ENCODE measurements around the gene PRRC2A. TPM values are rescaled to one million over a fixed set of nuclear protein-coding genes. Genes with fewer than 3 reads are reported as not detected.

PRRC2A gene
- total RNA-seq, 2 experiments from 2014 or later: 265 to 286 TPM

DNA sequence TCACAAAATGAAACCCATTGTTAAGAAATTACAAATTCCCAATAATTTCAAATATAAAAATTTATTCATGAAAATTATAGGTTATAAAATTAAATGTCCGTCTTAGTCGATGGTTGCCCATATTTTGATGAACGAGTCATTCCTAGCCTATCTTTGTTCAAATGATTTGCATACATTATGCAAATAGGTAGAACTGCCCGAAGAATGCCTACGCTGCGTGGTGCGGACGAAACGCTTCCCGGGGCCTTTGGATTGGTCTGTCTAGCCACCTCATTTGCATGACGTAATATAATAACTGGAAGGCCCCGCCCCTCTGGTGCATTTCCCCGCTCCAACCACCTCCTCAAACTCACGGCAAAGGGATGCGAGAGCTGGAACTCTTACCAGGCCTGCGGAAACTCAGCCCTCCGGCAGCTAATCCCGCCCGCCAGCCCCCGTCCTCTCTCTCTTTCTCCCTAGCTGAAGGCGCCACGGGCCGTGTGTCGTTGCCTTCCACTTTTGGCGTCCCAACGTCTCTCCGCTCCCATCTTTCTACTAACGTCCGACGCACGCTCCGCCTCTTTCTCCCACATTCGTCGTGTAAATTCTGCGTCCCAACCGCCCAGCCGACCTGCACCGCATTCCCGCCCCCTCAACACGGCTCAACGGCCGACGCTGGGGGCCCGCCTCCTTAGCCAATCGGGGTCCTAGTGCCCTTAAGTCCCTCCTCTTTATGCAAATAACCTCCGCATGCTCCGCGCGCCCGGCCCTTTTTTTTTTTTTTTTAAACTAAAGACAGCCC lies 520 bp upstream of the PRRC2A start:
- ATAC-seq (peak; percentile 88), DNase-seq (peak; percentile 99)
- peak overlapping the region; percentile 99 for H3K4me3 Mint-ChIP-seq
- H3K4me1 Mint-ChIP-seq: peaks cover 52% of the 10 kb centered on the region
- CTCF ChIA-PET: interaction anchor here (0.7 to 1.3 kb wide), 5 partner anchors 22 to 118 kb away, joined by 3 to 7 read pairs (median 3); partner anchors contain the start of gene TNF
- H3K36me3 Mint-ChIP-seq: peaks cover 44% of the 10 kb centered on the region
- no peaks in the 10 kb centered on the region for H3K27me3 Mint-ChIP-seq
- H3K9me3 Mint-ChIP-seq (ENCODE audit: low read depth): no peaks in the 10 kb centered on the region
- peak overlapping the region; percentile 94 for H3K27ac Mint-ChIP-seq

DNA sequence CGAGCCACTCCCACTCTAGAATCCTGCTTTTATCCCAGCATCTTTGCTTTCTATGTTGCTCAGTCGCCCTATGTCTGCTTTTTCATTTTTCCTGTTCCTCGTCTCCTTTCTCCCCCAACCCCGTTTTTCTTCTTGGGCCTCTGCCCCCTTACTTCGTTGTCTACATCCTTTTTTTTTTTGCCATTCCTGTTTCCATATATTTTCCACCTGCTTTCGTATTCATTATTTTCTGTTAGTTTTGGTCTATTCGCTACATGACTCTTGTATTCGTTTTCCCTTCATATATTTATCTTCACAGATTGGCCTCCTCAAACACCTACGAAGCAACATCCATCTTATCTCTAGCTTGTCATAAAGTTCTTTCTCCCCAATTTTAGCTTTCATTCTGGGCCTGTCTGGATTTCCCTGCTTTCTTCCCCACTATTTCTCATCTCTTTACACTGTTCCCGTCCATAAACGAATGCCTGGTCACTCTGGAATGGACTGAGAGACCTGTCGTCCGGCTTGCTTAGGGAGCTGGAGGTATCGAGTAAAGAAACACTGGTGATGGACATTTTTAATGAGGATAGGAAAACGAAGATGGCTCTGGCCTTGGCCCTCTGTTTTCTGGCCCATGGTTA lies 915 bp downstream of the PRRC2A start:
- Mint-ChIP-seq H3K4me1 (peaks cover 40% of the 10 kb centered on the region), H3K27ac (peak overlapping the region; percentile 96), H3K4me3 (peak overlapping the region; percentile 99), H3K27me3 (no peaks in the 10 kb centered on the region), H3K9me3 (ENCODE audit: low read depth) (no peaks in the 10 kb centered on the region), H3K36me3 (peaks cover 56% of the 10 kb centered on the region)
- DNase-seq (no peak), ATAC-seq (no peak)
- CTCF ChIA-PET: interaction anchor here (0.6 to 1.9 kb wide), 7 partner anchors 23 to 128 kb away, joined by 3 to 8 read pairs (median 3); no protein-coding TSS in a partner anchor

DNA sequence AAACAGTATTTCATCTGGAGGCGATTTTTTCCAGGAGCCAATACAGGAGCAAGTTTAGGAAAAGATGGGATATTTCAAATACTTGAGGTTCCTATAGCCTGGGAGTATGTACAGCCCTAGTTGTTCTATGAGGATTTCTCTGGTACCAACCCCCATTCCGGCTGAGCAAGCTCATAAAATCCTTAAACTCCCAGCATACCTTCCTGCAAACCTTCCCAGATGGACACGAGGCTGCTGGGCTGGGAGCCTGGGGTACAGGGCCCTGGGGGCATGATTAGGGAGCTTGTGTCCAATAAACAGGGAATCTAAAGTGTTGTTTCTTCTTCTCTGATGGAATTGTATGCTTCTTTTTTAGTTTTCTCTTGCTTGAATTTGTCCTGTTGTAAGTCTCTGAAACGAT lies 1.5 kb downstream of the PRRC2A start:
- CTCF ChIA-PET: interaction anchor here (1.0 to 1.9 kb wide), 9 partner anchors 24 to 208 kb away, joined by 3 to 8 read pairs (median 3); partner anchors contain the start of gene LST1
- H3K27ac Mint-ChIP-seq: peak overlapping the region; percentile 96
- DNase-seq: no peak
- no peak for ATAC-seq
- H3K36me3 Mint-ChIP-seq: peaks cover 58% of the 10 kb centered on the region
- no peaks in the 10 kb centered on the region for H3K9me3 Mint-ChIP-seq (ENCODE audit: low read depth)
- peak overlapping the region; percentile 99 for H3K4me3 Mint-ChIP-seq
- no peaks in the 10 kb centered on the region for H3K27me3 Mint-ChIP-seq
- H3K4me1 Mint-ChIP-seq: peaks cover 37% of the 10 kb centered on the region

DNA sequence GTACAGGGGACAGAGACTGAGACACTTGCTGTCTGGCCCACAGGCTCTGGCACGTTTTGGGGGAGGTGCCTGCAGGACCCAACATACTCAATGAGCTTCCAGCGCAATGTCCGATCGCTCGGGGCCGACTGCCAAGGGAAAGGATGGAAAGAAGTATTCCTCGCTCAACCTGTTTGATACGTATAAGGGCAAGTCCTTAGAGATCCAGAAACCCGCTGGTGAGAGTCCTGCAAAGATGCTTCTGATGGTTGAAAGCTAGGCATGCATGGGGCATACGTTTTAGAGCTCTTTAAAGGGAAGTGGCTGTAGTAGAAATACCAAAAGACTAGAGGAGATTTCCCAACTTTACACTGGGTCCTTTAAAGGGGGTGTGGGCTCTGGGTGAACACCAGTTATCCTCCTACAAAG lies 2.2 kb downstream of the PRRC2A start:
- no peak for DNase-seq

DNA sequence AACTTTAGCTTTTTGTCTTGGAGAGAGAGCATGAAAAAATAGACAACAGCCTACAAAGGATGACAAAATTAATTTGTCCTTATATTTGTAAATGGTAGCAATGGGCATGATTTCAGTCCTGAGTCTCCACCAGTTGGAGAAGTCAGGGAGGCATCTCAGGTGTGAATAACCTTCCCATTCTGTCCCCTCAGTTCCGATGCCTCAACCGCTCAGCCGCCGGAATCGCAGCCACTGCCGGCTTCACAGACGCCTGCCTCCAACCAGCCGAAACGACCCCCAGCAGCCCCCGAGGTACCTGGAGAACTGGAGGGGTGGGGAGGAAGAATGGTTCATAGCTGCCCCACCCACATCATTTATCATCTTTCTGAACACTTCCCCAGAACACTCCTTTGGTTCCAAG lies 3.6 kb downstream of the PRRC2A start:
- Mint-ChIP-seq H3K4me3 (no peak overlapping the region), H3K36me3 (peaks cover 71% of the 10 kb centered on the region), H3K27ac (no peak overlapping the region), H3K4me1 (peaks cover 32% of the 10 kb centered on the region), H3K9me3 (ENCODE audit: low read depth) (no peaks in the 10 kb centered on the region), H3K27me3 (no peaks in the 10 kb centered on the region)
- CTCF ChIA-PET: no interaction called here
- ATAC-seq (no peak), DNase-seq (no peak)

More for the DNA sequence above, 2.2 kb downstream of the PRRC2A start:
- Mint-ChIP-seq H3K36me3 (peaks cover 64% of the 10 kb centered on the region), H3K27ac (peak overlapping the region; percentile 96), H3K4me3 (peak overlapping the region; percentile 99), H3K4me1 (peaks cover 36% of the 10 kb centered on the region), H3K9me3 (ENCODE audit: low read depth) (no peaks in the 10 kb centered on the region), H3K27me3 (no peaks in the 10 kb centered on the region)
- CTCF ChIA-PET: interaction anchor here (0.9 to 1.9 kb wide), 11 partner anchors 24 to 207 kb away, joined by 3 to 8 read pairs (median 3); partner anchors contain the start of genes GPANK1 and LST1
- ATAC-seq: no peak

DNA sequence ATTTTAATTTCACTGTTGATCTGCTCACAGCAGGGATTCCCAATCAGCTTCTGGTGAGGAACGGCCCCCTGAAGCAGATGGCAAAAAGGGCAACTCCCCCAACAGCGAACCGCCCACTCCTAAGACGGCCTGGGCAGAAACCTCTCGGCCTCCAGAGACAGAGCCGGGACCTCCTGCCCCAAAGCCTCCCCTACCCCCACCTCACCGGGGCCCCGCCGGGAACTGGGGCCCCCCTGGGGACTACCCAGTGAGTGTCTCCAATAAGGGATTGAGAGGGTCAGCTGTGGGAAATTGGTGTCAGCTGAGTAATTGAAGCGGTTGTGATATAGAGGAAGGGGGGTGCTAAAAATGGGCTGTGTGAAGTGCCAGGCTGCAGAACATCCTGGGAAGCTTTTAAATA lies 6.4 kb downstream of the PRRC2A start:
- Mint-ChIP-seq H3K36me3 (peaks cover 80% of the 10 kb centered on the region), H3K27ac (no peak overlapping the region), H3K4me3 (no peak overlapping the region), H3K27me3 (no peaks in the 10 kb centered on the region), H3K9me3 (ENCODE audit: low read depth) (no peaks in the 10 kb centered on the region), H3K4me1 (peaks cover 21% of the 10 kb centered on the region)
- CTCF ChIA-PET: interaction anchor here (0.9 to 1.6 kb wide), 3 partner anchors 9 to 45 kb away, joined by 3 to 5 read pairs (median 3); no protein-coding TSS in a partner anchor
- ATAC-seq (no peak), DNase-seq (no peak)

DNA sequence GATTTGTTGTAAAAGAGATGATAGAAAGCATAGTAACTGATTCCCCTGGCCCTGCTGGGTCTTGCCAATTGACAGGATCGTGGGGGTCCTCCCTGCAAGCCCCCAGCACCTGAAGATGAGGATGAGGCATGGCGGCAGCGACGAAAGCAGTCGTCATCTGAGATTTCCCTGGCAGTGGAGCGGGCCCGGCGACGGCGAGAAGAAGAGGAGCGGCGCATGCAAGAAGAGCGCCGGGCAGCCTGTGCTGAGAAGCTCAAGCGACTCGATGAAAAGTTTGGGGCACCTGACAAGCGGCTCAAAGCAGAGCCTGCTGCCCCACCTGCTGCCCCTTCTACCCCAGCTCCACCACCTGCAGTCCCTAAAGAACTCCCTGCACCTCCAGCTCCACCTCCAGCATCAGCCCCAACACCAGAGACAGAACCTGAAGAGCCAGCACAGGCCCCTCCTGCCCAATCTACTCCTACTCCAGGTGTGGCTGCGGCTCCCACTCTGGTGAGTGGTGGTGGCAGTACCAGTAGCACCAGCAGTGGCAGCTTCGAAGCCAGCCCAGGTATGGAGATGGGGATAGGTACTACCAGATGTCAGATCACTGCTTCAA lies 7.3 kb downstream of the PRRC2A start:
- no peak overlapping the region for H3K27ac Mint-ChIP-seq
- CTCF ChIA-PET: interaction anchor here (0.9 to 1.6 kb wide), 2 partner anchors 9 to 12 kb away, joined by 3 to 5 read pairs; no protein-coding TSS in a partner anchor
- no peak overlapping the region for H3K4me3 Mint-ChIP-seq
- no peaks in the 10 kb centered on the region for H3K9me3 Mint-ChIP-seq (ENCODE audit: low read depth)
- DNase-seq: no peak
- peaks cover 13% of the 10 kb centered on the region for H3K4me1 Mint-ChIP-seq
- peaks cover 76% of the 10 kb centered on the region for H3K36me3 Mint-ChIP-seq
- no peaks in the 10 kb centered on the region for H3K27me3 Mint-ChIP-seq
- ATAC-seq: no peak

DNA sequence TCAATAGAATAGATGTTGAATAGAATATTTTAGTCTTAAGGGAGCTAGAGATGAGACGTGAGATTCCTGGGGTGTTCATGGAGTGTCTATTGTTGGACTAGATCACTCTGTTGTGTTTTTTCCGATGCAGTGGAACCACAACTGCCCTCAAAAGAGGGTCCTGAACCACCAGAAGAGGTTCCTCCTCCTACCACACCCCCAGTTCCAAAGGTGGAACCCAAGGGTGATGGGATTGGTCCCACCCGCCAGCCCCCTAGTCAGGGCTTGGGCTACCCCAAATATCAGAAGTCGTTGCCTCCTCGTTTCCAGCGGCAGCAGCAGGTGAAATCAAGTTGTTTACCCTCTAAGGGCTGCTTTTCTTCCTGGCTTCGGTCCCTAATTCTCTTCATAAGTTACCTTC lies 8.5 kb downstream of the PRRC2A start:
- CTCF ChIA-PET: no interaction called here
- no peak overlapping the region for H3K27ac Mint-ChIP-seq
- ATAC-seq (no peak), DNase-seq (no peak)
- H3K27me3 Mint-ChIP-seq: no peaks in the 10 kb centered on the region
- peaks cover 73% of the 10 kb centered on the region for H3K36me3 Mint-ChIP-seq
- H3K9me3 Mint-ChIP-seq (ENCODE audit: low read depth): no peaks in the 10 kb centered on the region
- H3K4me3 Mint-ChIP-seq: no peak overlapping the region
- peaks cover 8% of the 10 kb centered on the region for H3K4me1 Mint-ChIP-seq

DNA sequence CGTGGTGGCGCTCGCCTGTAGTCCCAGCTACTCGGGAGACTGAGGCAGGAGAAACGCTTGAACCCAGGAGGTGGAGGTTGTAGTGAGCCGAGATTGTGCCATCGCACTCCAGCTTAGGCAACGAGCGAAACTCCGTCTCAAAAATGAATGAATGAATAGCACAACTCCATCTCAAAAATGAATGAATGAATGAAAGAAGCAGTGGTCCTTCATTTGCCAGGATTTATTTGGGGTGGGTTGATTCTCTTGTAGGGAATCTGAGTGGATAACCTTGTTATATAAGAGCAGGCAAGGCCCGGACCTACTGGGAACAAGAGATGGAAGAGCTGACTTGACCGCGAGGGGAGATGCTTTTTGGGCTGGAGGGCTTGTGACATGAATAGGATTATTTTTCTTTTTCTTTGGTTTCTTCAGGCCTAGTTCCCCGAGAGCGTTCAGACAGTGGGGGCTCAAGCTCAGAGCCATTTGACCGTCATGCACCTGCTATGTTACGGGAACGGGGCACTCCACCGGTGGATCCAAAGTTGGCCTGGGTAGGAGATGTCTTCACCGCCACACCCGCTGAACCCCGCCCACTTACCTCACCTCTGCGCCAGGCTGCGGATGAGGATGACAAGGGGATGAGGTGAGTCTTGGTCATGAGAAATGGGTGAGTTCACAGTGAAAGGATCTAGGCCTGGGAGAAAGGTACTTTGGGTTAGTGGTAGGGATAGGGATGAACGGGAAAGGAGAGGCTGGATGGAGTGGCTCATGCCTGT lies 9.8 kb downstream of the PRRC2A start:
- Mint-ChIP-seq H3K4me1 (peaks cover 9% of the 10 kb centered on the region), H3K27ac (no peak overlapping the region), H3K27me3 (no peaks in the 10 kb centered on the region), H3K4me3 (no peak overlapping the region), H3K36me3 (peaks cover 72% of the 10 kb centered on the region), H3K9me3 (ENCODE audit: low read depth) (no peaks in the 10 kb centered on the region)
- no peak for ATAC-seq
- DNase-seq: no peak
- CTCF ChIA-PET: interaction anchor here (0.6 kb wide), 1 partner anchor 160 kb away, joined by 4 read pairs; no protein-coding TSS in a partner anchor

DNA sequence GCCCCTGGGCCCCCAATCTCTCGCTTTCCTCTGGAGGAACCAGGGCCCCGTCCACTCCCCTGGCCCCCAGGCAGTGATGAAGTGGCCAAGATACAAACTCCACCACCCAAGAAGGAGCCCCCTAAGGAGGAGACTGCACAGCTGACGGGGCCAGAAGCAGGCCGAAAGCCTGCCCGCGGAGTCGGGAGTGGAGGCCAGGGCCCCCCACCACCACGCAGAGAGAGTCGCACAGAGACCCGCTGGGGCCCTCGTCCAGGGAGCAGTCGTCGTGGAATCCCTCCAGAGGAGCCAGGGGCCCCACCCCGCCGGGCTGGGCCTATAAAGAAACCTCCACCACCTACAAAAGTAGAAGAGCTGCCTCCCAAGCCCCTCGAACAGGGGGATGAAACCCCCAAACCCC lies 10.7 kb downstream of the PRRC2A start:
- no peaks in the 10 kb centered on the region for H3K9me3 Mint-ChIP-seq (ENCODE audit: low read depth)
- H3K27me3 Mint-ChIP-seq: no peaks in the 10 kb centered on the region
- H3K36me3 Mint-ChIP-seq: peaks cover 69% of the 10 kb centered on the region
- no peak overlapping the region for H3K27ac Mint-ChIP-seq
- no peak overlapping the region for H3K4me3 Mint-ChIP-seq
- DNase-seq (no peak), ATAC-seq (no peak)
- peaks cover 7% of the 10 kb centered on the region for H3K4me1 Mint-ChIP-seq
- CTCF ChIA-PET: no interaction called here

DNA sequence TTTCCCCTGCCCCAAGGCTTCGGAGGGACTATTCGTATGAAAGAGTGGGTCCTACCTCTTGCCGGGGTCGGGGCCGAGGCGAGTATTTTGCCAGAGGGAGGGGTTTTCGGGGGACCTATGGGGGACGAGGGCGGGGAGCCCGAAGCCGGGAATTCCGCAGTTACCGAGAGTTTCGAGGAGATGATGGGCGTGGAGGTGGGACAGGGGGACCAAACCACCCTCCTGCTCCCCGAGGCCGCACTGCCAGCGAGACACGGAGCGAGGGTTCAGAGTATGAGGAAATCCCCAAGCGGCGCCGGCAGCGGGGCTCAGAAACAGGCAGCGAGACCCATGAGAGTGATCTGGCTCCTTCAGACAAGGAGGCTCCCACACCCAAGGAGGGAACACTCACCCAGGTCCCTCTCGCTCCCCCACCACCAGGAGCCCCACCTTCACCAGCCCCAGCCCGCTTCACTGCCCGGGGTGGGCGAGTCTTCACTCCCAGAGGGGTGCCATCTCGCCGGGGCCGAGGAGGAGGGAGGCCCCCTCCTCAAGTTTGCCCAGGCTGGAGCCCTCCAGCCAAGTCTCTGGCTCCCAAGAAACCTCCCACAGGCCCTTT lies 11.3 kb downstream of the PRRC2A start:
- Mint-ChIP-seq H3K9me3 (ENCODE audit: low read depth) (no peaks in the 10 kb centered on the region), H3K27ac (no peak overlapping the region), H3K4me1 (peaks cover 5% of the 10 kb centered on the region), H3K27me3 (no peaks in the 10 kb centered on the region), H3K36me3 (peaks cover 67% of the 10 kb centered on the region), H3K4me3 (no peak overlapping the region)
- ATAC-seq: no peak
- CTCF ChIA-PET: no interaction called here
- DNase-seq: no peak

DNA sequence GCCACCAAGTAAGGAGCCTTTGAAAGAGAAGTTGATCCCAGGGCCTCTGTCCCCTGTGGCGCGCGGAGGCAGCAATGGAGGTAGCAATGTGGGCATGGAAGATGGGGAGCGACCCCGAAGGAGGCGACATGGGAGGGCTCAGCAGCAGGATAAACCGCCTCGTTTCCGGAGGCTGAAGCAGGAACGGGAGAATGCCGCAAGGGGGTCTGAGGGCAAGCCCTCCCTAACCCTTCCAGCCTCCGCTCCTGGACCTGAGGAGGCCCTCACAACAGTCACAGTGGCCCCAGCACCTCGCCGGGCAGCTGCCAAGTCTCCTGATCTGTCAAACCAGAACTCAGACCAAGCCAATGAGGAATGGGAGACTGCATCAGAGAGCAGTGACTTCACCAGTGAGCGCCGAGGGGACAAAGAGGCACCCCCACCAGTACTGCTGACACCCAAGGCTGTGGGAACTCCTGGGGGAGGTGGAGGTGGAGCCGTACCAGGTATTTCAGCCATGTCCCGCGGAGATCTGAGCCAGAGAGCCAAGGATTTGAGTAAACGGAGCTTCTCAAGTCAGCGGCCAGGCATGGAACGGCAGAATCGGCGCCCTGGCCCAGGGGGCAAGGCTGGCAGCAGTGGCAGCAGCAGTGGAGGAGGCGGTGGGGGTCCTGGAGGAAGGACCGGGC lies 11.9 kb downstream of the PRRC2A start:
- Mint-ChIP-seq H3K27ac (no peak overlapping the region), H3K4me3 (no peak overlapping the region), H3K36me3 (peaks cover 69% of the 10 kb centered on the region), H3K9me3 (ENCODE audit: low read depth) (no peaks in the 10 kb centered on the region), H3K4me1 (peaks cover 5% of the 10 kb centered on the region), H3K27me3 (no peaks in the 10 kb centered on the region)
- CTCF ChIA-PET: no interaction called here
- ATAC-seq (no peak), DNase-seq (no peak)
